Esophagus muscularis mucosa (tissue), 4 donors: Measurements from ENCODE around the gene ALDH3B1. TPM values are rescaled to one million over a fixed set of nuclear protein-coding genes. Genes with fewer than 3 reads are reported as not detected.

Source experiments
- DNase-seq: peaks from one replicate; pipeline ENCODE4 v3.0.0-alpha.2; 2017; ENCODE audit errors: extremely low spot score
- H3K27ac ChIP-seq, 4 donors: fragments of 200-600 bp; sonication (generic); replicated peaks in 1 of 4; 1 replicate in 3 of 4; 2 replicates in 1 of 4; pipeline ENCODE4 v1.5.1; 2016 to 2019; ENCODE audit warnings: mild to moderate bottlenecking in 1 of 4
- H3K27me3 ChIP-seq, 4 donors: fragments of 200-600 bp; sonication (generic); one replicate each; pipeline versions ENCODE4 v1.5.1 to v1.6.0; 2016 to 2019
- H3K36me3 ChIP-seq, 4 donors: fragments of 200-600 bp; sonication (generic); one replicate each; pipeline ENCODE4 v1.5.1; 2016 to 2019
- H3K4me1 ChIP-seq, 4 donors: fragments of 200-600 bp; sonication (generic); one replicate each; pipeline ENCODE4 v1.5.1; 2016 to 2019
- H3K4me3 ChIP-seq, 4 donors: fragments of 200-600 bp; sonication (generic); 1 replicate in 2 of 4; 2 replicates in 2 of 4; pipeline ENCODE4 v1.5.1; 2016 to 2019; ENCODE audit warnings: mild to moderate bottlenecking in 4 of 4, moderate library complexity in 1 of 4
- H3K9me3 ChIP-seq, 4 donors: fragments of 200-600 bp; sonication (generic); 1 replicate in 3 of 4; 2 replicates in 1 of 4; pipeline ENCODE4 v1.5.1; 2016 to 2019
- CTCF ChIP-seq, 3 experiments: fragments of 200-600 bp in 2 of 3; fragments of 450-650 bp in 1 of 3; sonication (generic) in 2 of 3; IDR thresholded peaks; one replicate each; pipeline ENCODE4 v1.5.1; 2017 to 2019; ENCODE audit warnings: antibody characterized with exemption in 3 of 3, mild to moderate bottlenecking in 2 of 3, moderate library complexity in 1 of 3
- EP300 ChIP-seq: sonication (generic); formaldehyde crosslinking; IDR thresholded peaks from one replicate; pipeline ENCODE4 v1.6.1; 2017; ENCODE audit warnings: antibody characterized with exemption
- POLR2A ChIP-seq: fragments of 450-650 bp; IDR thresholded peaks from one replicate; pipeline ENCODE4 v1.6.1; 2017; ENCODE audit warnings: antibody characterized with exemption, moderate library complexity, mild to moderate bottlenecking, low read depth
- POLR2AphosphoS5 ChIP-seq, 2 donors: sonication (generic); formaldehyde crosslinking; IDR thresholded peaks; one replicate each; pipeline ENCODE4 v1.6.1; 2017; ENCODE audit warnings: antibody characterized with exemption in 2 of 2
- WGBS: methylation state at CpG from one replicate; pipeline ENCODE4 v1.1.5; 2018; 5-methylcytosine and 5-hydroxymethylcytosine counted together
- intact Hi-C: fragments of 100-400 bp; cut with DNase I; formaldehyde crosslinking; loops from one replicate; pipeline ENCODE4 v1.15.1; 2023
- total RNA-seq, 4 donors: library from RNA; depleted of rRNA; stranded (reverse); fragments of >200 nt; gene quantifications; one replicate each; pipeline versions ENCODE4 v1.1.0 to v1.2.1, GENCODE V29; 2016

ALDH3B1 gene
- total RNA-seq, 4 donors from 2014 or later = 10.6 to 17.2 (median 12.6) TPM

GRCh38 chr11:68027667-68028066 lies 17.5 kb downstream of the ALDH3B1 start:
- H3K27me3 ChIP-seq = no peaks in the 10 kb centered on the region
- H3K9me3 ChIP-seq = peaks cover 0 to 12% (median 0%) of the 10 kb centered on the region in 4 donors
- WGBS = 92% methylated on average over 21 of the region's 21 CpGs
- peaks cover 2 to 36% (median 9%) of the 10 kb centered on the region in 4 donors for H3K36me3 ChIP-seq
- TF ChIP-seq POLR2A (no peak), EP300 (no peak), POLR2AphosphoS5 (IDR thresholded peaks at IDR 0.05) (no peak), CTCF (IDR thresholded peaks at IDR 0.05) (no peak)
- H3K4me3 ChIP-seq = no peak overlapping the region
- no peak for DNase-seq
- intact Hi-C loops = no loop called here
- H3K4me1 ChIP-seq = peaks cover 23 to 30% (median 27%) of the 10 kb centered on the region in 4 donors
- no peak overlapping the region for H3K27ac ChIP-seq

GRCh38 chr11:68028802-68029545 lies 18.8 kb downstream of the ALDH3B1 start:
- peaks cover 9 to 49% (median 21%) of the 10 kb centered on the region in 4 donors for H3K36me3 ChIP-seq
- no peaks in the 10 kb centered on the region for H3K27me3 ChIP-seq
- 89% methylated on average over 10 of the region's 12 CpGs for WGBS
- H3K9me3 ChIP-seq = peaks cover 0 to 11% (median 0%) of the 10 kb centered on the region in 4 donors
- no peak for TF ChIP-seq POLR2A
- no peak for TF ChIP-seq POLR2AphosphoS5 (IDR thresholded peaks at IDR 0.05)
- no peak for TF ChIP-seq CTCF (IDR thresholded peaks at IDR 0.05)
- TF ChIP-seq EP300 = no peak
- no peak overlapping the region for H3K27ac ChIP-seq
- H3K4me3 ChIP-seq = no peak overlapping the region
- intact Hi-C loops = no loop called here
- no peak for DNase-seq
- H3K4me1 ChIP-seq = peaks cover 32 to 41% (median 37%) of the 10 kb centered on the region in 4 donors

- peaks cover 15 to 50% (median 27%) of the 10 kb centered on the region in 4 donors for H3K36me3 ChIP-seq
- DNase-seq = peak; percentile 99
- intact Hi-C loops = no loop called here
- peak within 1 kb of the TSS; percentile 76 to 99 (median 86) for H3K4me3 ChIP-seq
- no peaks in the 10 kb centered on the region for H3K9me3 ChIP-seq
- H3K27ac ChIP-seq = peak within 1 kb of the TSS; percentile 90 to 95 (median 92)
- WGBS = under 1% methylated on average over 30 of the region's 56 CpGs
- no peak for TF ChIP-seq EP300
- TF ChIP-seq POLR2AphosphoS5 (IDR thresholded peaks at IDR 0.05) = peak; percentile 79 to 88
- no peaks in the 10 kb centered on the region for H3K27me3 ChIP-seq
- H3K4me1 ChIP-seq = peaks cover 32 to 41% (median 37%) of the 10 kb centered on the region in 4 donors
These were observed 20.4 kb downstream of the ALDH3B1 start, which contains the start of gene NDUFS8 for GRCh38 chr11:68030318-68031143. NDUFS8 (plus strand) TSS chr11:68030681; CDS start chr11:68032152, 1,471 bp downstream.

GRCh38 chr11:68031144-68031464 lies 21.0 kb downstream of the ALDH3B1 start:
- DNase-seq = no peak
- TF ChIP-seq POLR2AphosphoS5 (IDR thresholded peaks at IDR 0.05) (no peak), POLR2A (no peak), CTCF (IDR thresholded peaks at IDR 0.05) (no peak), EP300 (no peak)
- WGBS = 14% methylated on average over 10 of the region's 10 CpGs
- H3K4me1 ChIP-seq = peaks cover 34 to 45% (median 39%) of the 10 kb centered on the region in 4 donors
- H3K27me3 ChIP-seq = no peaks in the 10 kb centered on the region
- intact Hi-C loops = no loop called here
- H3K9me3 ChIP-seq = no peaks in the 10 kb centered on the region
- H3K27ac ChIP-seq = peak overlapping the region; percentile 90 to 95 (median 92)
- H3K36me3 ChIP-seq = peaks cover 15 to 49% (median 28%) of the 10 kb centered on the region in 4 donors
- H3K4me3 ChIP-seq = peak overlapping the region; percentile 76 to 99 (median 86)

- peak overlapping the region; percentile 90 to 95 (median 92) for H3K27ac ChIP-seq
- peaks cover 43 to 54% (median 48%) of the 10 kb centered on the region in 4 donors for H3K4me1 ChIP-seq
- peaks cover 15 to 47% (median 32%) of the 10 kb centered on the region in 4 donors for H3K36me3 ChIP-seq
- no peaks in the 10 kb centered on the region for H3K27me3 ChIP-seq
- 91% methylated on average over 8 of the region's 9 CpGs for WGBS
- TF ChIP-seq CTCF (IDR thresholded peaks at IDR 0.05) (no peak), EP300 (no peak), POLR2A (no peak), POLR2AphosphoS5 (IDR thresholded peaks at IDR 0.05) (no peak)
- no peaks in the 10 kb centered on the region for H3K9me3 ChIP-seq
- intact Hi-C loops = no loop called here
- no peak for DNase-seq
- peak overlapping the region in 2 of 4 donors; percentile 76 to 87 for H3K4me3 ChIP-seq
These were observed 21.9 kb downstream of the ALDH3B1 start for GRCh38 chr11:68032003-68032402.
